ENCODE data around the gene ZNF609.

Gene ZNF609

GRCh38 chr15:64460206-64460723 lies at the start of gene ZNF609:
Gene ZNF609, plus strand, starts transcription at chr15:64460578. Its CDS starts 38,842 bp downstream, at chr15:64499420.
- peak; percentile 90 to 92 (median 92) for DNase-seq

GRCh38 chr15:64412216-64412615 lies 48.2 kb upstream of the ZNF609 start:
- DNase-seq: no peak

GRCh38 chr15:64422697-64423096 lies 37.7 kb upstream of the ZNF609 start:
- DNase-seq: no peak

- DNase-seq: no peak
These were observed 36.4 kb upstream of the ZNF609 start for GRCh38 chr15:64423970-64424369.

GRCh38 chr15:64425221-64425620 lies 35.2 kb upstream of the ZNF609 start:
- DNase-seq: no peak

GRCh38 chr15:64426845-64427465 lies 33.4 kb upstream of the ZNF609 start:
- peak; percentile 18 to 44 (median 42) for DNase-seq

- no peak for DNase-seq
These were observed 30.9 kb upstream of the ZNF609 start for GRCh38 chr15:64429448-64429847.

- DNase-seq: no peak
These were observed 30.2 kb upstream of the ZNF609 start for GRCh38 chr15:64430000-64430735.

- DNase-seq: no peak
These were observed 22.4 kb upstream of the ZNF609 start for GRCh38 chr15:64437982-64438381.

GRCh38 chr15:64438653-64439447 lies 21.5 kb upstream of the ZNF609 start:
- no peak for DNase-seq

- no peak for DNase-seq
These were observed 18.5 kb upstream of the ZNF609 start for GRCh38 chr15:64441852-64442251.

GRCh38 chr15:64443016-64443415 lies 17.4 kb upstream of the ZNF609 start:
- DNase-seq: no peak

- peak in 2 of 3 donors; percentile 24 to 36 for DNase-seq
These were observed 16.4 kb upstream of the ZNF609 start for GRCh38 chr15:64443747-64444621.

- DNase-seq: no peak
These were observed 15.5 kb upstream of the ZNF609 start for GRCh38 chr15:64444836-64445235.

GRCh38 chr15:64447536-64448315 lies 12.7 kb upstream of the ZNF609 start:
- no peak for DNase-seq

GRCh38 chr15:64452988-64453688 lies 7.2 kb upstream of the ZNF609 start:
- DNase-seq: no peak

- no peak for DNase-seq
These were observed 6.7 kb upstream of the ZNF609 start for GRCh38 chr15:64453689-64454037.

- DNase-seq: no peak
These were observed 6.1 kb upstream of the ZNF609 start for GRCh38 chr15:64454282-64454681.

GRCh38 chr15:64455961-64456371 lies 4.4 kb upstream of the ZNF609 start:
- DNase-seq: peak; percentile 74 to 85 (median 74)

- DNase-seq: peak; percentile 43 to 72 (median 56)
These were observed 3.7 kb upstream of the ZNF609 start for GRCh38 chr15:64456634-64457108.
